Left lung (tissue), 10 donors: Measurements from ENCODE around the gene PIP4K2A. TPM values are rescaled to one million over a fixed set of nuclear protein-coding genes. Genes with fewer than 3 reads are reported as not detected.

ENCODE experiments used
- ATAC-seq: fragments of 200-7000 bp; cut with Tn5 transposase; one replicate; pipeline ENCODE4 v1.9.1; 2020; ENCODE audit warnings: moderate library complexity
- DNase-seq, 4 donors: peaks; one replicate each; pipeline ENCODE4 v3.0.0-alpha.2; 2013 to 2020
- H3K27ac ChIP-seq, 2 donors: fragments of 200-600 bp; sonication (generic) in 1 of 2; one replicate each; pipeline versions ENCODE4 v1.5.0 to v1.8.0; 2020 to 2021
- H3K27me3 ChIP-seq, 2 donors: fragments of 200-600 bp; sonication (generic) in 1 of 2; one replicate each; pipeline versions ENCODE4 v1.5.0 to v1.8.0; 2020 to 2021
- H3K36me3 ChIP-seq, 2 donors: fragments of 200-600 bp; sonication (generic) in 1 of 2; one replicate each; pipeline versions ENCODE4 v1.5.0 to v1.8.0; 2020 to 2021
- H3K4me1 ChIP-seq, 2 donors: fragments of 200-600 bp; one replicate each; pipeline ENCODE4 v1.8.0; 2021
- H3K4me3 ChIP-seq, 2 donors: fragments of 200-600 bp; sonication (generic) in 1 of 2; one replicate each; pipeline versions ENCODE4 v1.5.0 to v1.8.0; 2020 to 2021; ENCODE audit warnings: mild to moderate bottlenecking in 1 of 2
- H3K9me3 ChIP-seq, 2 donors: fragments of 200-600 bp; sonication (generic) in 1 of 2; one replicate each; pipeline versions ENCODE4 v1.5.0 to v1.8.0; 2020 to 2021
- intact Hi-C, 2 donors: fragments of 100-400 bp; cut with DNase I; formaldehyde crosslinking; loops; one replicate each; pipeline versions ENCODE4 v1.11.2 to v1.14.2; 2022
- polyA plus RNA-seq, 6 donors: library from polyadenylated mRNA; unstranded; fragments of 120-200 nt; gene quantifications; one replicate each; pipeline ENCODE4 v1.2.1, GENCODE V29; 2013; ENCODE audit not compliant: insufficient read length in 6 of 6
- total RNA-seq, 2 donors: library from RNA; stranded (reverse); fragmentation: NEBNext Ultra II Directional; extraction: Animal tissue kit (Norgen Biotek cat#: 25700); gene quantifications; one replicate each; pipeline ENCODE4 v1.2.1, GENCODE V29; 2021
- TF ChIP-seq, protein P1 (sequence below), 2 donors: fragments of 200-600 bp; sonication (generic) in 1 of 2; IDR thresholded peaks; one replicate each; pipeline versions ENCODE4 v1.5.0 to v1.8.0; 2021; ENCODE audit warnings: antibody characterized with exemption in 2 of 2
- donor health status: DM: no; HTN: yes; CAD: no.
- donor health status: DM: no; HTN: no; CAD: no.

The PIP4K2A gene
- total and polyA plus RNA-seq, 8 donors = 24.9 to 53.8 (median 29.5) TPM

DNA sequence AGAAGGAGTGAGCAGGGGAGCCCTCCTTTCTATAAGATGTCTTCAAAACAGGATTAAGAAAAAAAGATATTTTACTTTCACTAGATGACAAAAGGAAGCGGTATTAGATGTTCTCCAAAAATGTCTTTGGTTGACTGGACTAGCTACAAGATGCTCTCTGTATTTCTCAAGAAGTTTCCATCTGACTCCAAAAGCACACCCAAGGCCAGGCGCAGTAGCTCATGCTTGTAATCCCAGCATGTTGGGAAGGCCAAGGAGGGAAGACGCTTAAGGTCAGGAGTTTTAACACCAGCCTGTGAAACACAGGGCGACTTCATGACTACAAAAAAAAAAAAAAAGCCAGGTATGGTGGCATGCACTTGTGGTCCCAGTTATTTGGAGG is 84.5 kb downstream of the PIP4K2A start:
- TF ChIP-seq, protein P1, sequence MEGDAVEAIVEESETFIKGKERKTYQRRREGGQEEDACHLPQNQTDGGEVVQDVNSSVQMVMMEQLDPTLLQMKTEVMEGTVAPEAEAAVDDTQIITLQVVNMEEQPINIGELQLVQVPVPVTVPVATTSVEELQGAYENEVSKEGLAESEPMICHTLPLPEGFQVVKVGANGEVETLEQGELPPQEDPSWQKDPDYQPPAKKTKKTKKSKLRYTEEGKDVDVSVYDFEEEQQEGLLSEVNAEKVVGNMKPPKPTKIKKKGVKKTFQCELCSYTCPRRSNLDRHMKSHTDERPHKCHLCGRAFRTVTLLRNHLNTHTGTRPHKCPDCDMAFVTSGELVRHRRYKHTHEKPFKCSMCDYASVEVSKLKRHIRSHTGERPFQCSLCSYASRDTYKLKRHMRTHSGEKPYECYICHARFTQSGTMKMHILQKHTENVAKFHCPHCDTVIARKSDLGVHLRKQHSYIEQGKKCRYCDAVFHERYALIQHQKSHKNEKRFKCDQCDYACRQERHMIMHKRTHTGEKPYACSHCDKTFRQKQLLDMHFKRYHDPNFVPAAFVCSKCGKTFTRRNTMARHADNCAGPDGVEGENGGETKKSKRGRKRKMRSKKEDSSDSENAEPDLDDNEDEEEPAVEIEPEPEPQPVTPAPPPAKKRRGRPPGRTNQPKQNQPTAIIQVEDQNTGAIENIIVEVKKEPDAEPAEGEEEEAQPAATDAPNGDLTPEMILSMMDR (IDR thresholded peaks at IDR 0.05) = no peak
- intact Hi-C loops = no loop called here
- no peak overlapping the region for H3K4me3 ChIP-seq
- H3K9me3 ChIP-seq = no peaks in the 10 kb centered on the region
- peak overlapping the region; percentile 57 to 74 for H3K27ac ChIP-seq
- ATAC-seq = no peak
- peaks cover 23 to 65% of the 10 kb centered on the region in 2 donors for H3K4me1 ChIP-seq
- H3K36me3 ChIP-seq = no peaks in the 10 kb centered on the region
- H3K27me3 ChIP-seq = no peaks in the 10 kb centered on the region
- DNase-seq = no peak

DNA sequence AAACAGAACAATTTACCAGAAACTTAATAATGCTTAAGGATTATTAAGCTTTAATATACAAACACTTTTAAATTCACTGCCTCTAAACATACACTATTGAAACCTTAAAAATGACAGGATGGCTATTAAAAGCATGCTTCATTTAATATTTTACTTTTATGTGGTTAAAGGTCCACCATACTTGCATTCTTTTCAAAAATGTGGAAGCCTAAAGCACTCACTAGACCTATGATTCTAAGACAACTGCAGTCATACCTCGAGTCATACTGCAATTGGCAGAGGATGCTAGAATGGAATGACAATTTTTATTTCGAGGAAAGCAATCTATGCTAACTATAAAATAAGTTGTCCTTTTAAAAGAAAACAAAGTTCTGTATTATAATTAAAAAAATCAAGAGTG is 85.3 kb downstream of the PIP4K2A start:
- ATAC-seq (no peak), DNase-seq (no peak)
- intact Hi-C loops = no loop called here
- TF ChIP-seq, protein P1 (IDR thresholded peaks at IDR 0.05) = no peak
- peaks cover 26 to 72% of the 10 kb centered on the region in 2 donors for H3K4me1 ChIP-seq
- no peaks in the 10 kb centered on the region for H3K36me3 ChIP-seq
- H3K9me3 ChIP-seq = no peaks in the 10 kb centered on the region
- no peak overlapping the region for H3K27ac ChIP-seq
- H3K4me3 ChIP-seq = no peak overlapping the region
- H3K27me3 ChIP-seq = no peaks in the 10 kb centered on the region

DNA sequence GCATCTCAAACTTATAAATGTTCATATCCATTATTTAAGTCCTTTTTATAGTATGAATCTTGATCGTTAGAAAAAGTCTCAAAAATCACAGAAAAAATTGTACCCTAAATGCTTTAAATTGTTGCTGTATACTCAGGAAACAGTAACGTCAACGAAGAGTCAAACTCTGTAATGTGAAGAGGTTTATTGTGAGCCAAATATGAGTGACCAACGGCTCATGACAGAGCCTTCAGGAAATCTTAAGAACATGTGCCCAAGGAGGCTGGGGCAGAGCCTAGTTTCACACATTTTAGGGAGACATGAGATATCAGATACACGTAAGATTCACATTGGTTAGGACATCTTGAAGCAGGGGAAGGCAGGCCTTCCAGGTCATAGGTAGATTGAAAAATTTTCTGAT is 86.1 kb downstream of the PIP4K2A start:
- TF ChIP-seq, protein P1 (IDR thresholded peaks at IDR 0.05) = no peak
- intact Hi-C loops = no loop called here
- Histone ChIP-seq H3K27ac (no peak overlapping the region), H3K4me1 (peaks cover 26 to 80% of the 10 kb centered on the region in 2 donors), H3K9me3 (no peaks in the 10 kb centered on the region), H3K4me3 (no peak overlapping the region), H3K36me3 (no peaks in the 10 kb centered on the region), H3K27me3 (no peaks in the 10 kb centered on the region)
- ATAC-seq = no peak
- DNase-seq = no peak

DNA sequence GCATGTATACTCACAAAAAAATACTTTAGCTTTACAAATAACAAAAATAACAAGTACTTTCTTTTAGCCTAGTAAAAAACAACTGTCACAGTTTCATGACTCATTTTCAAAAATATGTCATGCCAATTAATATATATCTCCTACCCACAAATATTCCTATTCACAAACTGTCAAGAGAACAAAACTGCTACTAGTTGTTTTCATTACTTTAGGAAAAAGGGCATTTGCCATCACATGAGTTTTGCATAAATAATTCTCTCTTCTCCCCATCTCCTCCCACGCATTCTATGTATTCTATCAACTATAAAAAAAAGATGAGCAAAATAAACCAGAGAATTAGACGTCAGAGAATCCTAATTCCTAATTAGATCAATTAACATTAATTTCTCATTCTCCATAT is 87.6 kb downstream of the PIP4K2A start:
- no peak overlapping the region for H3K4me3 ChIP-seq
- no peak for ATAC-seq
- no peaks in the 10 kb centered on the region for H3K9me3 ChIP-seq
- no peak overlapping the region for H3K27ac ChIP-seq
- no peaks in the 10 kb centered on the region for H3K27me3 ChIP-seq
- TF ChIP-seq, protein P1 (IDR thresholded peaks at IDR 0.05) = no peak
- H3K36me3 ChIP-seq = no peaks in the 10 kb centered on the region
- no peak for DNase-seq
- intact Hi-C loops = no loop called here
- H3K4me1 ChIP-seq = peaks cover 26 to 75% of the 10 kb centered on the region in 2 donors

DNA sequence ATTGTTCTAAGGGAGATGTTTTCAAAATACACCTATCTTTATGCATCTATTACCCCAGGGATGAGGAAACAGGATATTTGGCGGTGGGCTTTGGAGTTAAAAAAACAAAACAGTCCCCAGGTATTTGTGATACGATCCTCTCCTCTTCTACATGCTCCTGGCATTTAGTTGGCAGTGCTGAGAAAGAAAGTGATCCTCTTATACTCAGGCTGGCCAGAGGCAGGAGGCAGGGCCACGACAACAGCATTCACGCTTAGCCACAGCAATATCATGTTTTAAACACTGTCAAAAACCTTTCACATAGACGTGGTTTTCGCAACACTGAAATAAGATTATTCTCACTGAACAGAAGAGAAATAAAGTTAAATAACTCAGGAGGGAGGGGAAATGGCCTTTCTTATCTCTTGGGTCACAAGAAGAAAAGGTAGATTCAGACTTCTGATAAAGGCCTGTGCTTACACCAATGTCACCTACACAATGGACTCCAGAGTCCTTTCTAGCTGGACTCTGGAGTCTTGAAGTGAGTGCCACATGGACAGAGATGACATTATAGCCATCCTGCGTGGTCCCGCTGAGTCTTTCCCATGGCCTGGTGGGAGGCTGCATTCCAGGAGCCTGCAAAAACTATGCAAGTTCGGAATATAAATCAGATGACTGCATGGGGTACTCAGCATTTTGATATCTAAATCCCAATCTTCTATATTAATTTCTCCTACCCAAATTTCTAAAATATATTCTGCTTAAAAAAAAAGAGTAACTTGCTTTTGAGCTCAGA is 88.7 kb downstream of the PIP4K2A start:
- Histone ChIP-seq H3K4me1 (peaks cover 26 to 75% of the 10 kb centered on the region in 2 donors), H3K9me3 (no peaks in the 10 kb centered on the region), H3K27ac (peak overlapping the region in 1 of 2 donors; percentile 23), H3K4me3 (no peak overlapping the region), H3K27me3 (no peaks in the 10 kb centered on the region), H3K36me3 (no peaks in the 10 kb centered on the region)
- intact Hi-C loops = no loop called here
- DNase-seq = no peak
- TF ChIP-seq, protein P1 (IDR thresholded peaks at IDR 0.05) = no peak
- ATAC-seq = no peak
